ENCODE results near the gene OR2AP1. TPM values are rescaled to one million over a fixed set of nuclear protein-coding genes. Genes with fewer than 3 reads are reported as not detected.

OR2AP1 gene
- total RNA-seq, 1 donor from 2014 or later = not detected

GRCh38 chr12:55614764-55615163, 42.5 kb downstream of the OR2AP1 start:
- H3K9me3 Mint-ChIP-seq = peaks cover 30% of the 10 kb centered on the region
- no peak overlapping the region for H3K4me3 Mint-ChIP-seq
- DNase-seq (ENCODE audit: low read depth, low spot score) = no peak
- H3K4me1 Mint-ChIP-seq = peaks cover 4% of the 10 kb centered on the region
- H3K27ac Mint-ChIP-seq (ENCODE audit: unreplicated experiment) = no peak overlapping the region
- TF ChIP-seq, protein P1, sequence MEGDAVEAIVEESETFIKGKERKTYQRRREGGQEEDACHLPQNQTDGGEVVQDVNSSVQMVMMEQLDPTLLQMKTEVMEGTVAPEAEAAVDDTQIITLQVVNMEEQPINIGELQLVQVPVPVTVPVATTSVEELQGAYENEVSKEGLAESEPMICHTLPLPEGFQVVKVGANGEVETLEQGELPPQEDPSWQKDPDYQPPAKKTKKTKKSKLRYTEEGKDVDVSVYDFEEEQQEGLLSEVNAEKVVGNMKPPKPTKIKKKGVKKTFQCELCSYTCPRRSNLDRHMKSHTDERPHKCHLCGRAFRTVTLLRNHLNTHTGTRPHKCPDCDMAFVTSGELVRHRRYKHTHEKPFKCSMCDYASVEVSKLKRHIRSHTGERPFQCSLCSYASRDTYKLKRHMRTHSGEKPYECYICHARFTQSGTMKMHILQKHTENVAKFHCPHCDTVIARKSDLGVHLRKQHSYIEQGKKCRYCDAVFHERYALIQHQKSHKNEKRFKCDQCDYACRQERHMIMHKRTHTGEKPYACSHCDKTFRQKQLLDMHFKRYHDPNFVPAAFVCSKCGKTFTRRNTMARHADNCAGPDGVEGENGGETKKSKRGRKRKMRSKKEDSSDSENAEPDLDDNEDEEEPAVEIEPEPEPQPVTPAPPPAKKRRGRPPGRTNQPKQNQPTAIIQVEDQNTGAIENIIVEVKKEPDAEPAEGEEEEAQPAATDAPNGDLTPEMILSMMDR (conservative IDR thresholded peaks at IDR 0.05) = no peak
- H3K27me3 Mint-ChIP-seq (ENCODE audit: low read depth) = peaks cover under 1% of the 10 kb centered on the region
- peaks cover 11% of the 10 kb centered on the region for H3K36me3 Mint-ChIP-seq (ENCODE audit: low read depth)

DNA sequence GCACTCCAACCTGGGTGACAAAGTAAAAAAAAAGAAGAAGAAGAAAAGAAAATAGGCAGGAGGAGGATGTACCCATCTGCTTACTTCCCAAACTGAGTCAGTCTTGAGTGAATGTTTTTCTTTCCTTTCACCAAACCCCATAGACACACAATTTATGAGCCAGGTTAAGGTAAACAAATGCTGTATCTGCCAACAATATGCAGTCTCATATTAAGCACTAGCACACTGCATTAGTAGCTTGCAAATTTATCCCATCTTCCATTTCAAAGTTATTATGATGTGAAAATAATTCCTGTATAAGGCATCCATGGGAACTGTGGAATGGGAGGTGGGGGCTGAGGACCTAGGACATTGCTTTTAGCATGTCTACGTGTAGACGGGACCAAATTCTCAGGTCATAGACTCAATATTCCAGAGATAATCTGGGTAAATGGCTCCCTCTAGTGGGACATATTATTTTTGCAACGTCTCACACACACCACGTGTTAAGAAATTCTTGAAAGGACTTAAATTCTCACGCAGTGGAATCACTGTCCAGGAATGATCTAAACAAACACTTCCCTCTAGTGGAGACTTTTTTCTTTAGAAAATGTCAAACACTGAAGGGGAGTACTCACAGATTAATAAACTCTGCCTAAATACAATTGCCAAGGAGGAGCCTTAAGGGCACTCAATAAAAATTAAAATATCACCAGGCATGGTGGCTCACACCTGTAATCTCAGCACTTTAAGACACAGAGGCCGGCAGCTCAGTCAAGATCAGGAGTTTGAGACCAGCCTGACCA, 47.3 kb downstream of the OR2AP1 start:
- DNase-seq (ENCODE audit: low read depth, low spot score) = peak; percentile 71
- Mint-ChIP-seq H3K36me3 (ENCODE audit: low read depth) (peaks cover 11% of the 10 kb centered on the region), H3K9me3 (peaks cover 27% of the 10 kb centered on the region), H3K4me1 (peaks cover 6% of the 10 kb centered on the region), H3K27ac (ENCODE audit: unreplicated experiment) (no peak overlapping the region), H3K27me3 (ENCODE audit: low read depth) (peaks cover 2% of the 10 kb centered on the region), H3K4me3 (no peak overlapping the region)
- TF ChIP-seq, protein P1 (conservative IDR thresholded peaks at IDR 0.05) = peak; percentile 97

DNA sequence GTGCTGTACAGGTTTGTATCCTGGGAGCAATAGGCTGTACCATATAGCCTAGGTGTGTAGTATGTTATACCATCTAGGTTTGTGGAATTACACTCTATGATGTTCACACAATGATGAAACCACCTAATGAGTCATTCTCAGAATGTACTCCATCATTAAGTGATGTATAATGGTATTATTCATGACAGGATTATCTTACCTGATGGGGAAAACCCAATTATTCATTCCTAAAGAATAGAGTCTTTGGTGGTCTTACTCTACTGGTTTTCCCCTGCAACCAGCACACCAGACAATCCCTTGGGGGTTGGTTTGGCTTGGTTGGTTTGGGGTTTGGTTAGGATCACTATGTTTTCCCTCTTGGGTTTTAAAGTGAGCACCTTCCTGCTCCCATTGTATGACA, 51.8 kb downstream of the OR2AP1 start:
- H3K4me3 Mint-ChIP-seq = no peak overlapping the region
- no peaks in the 10 kb centered on the region for H3K36me3 Mint-ChIP-seq (ENCODE audit: low read depth)
- no peak overlapping the region for H3K27ac Mint-ChIP-seq (ENCODE audit: unreplicated experiment)
- H3K4me1 Mint-ChIP-seq = peaks cover 6% of the 10 kb centered on the region
- H3K27me3 Mint-ChIP-seq (ENCODE audit: low read depth) = peaks cover 6% of the 10 kb centered on the region
- H3K9me3 Mint-ChIP-seq = no peaks in the 10 kb centered on the region
- no peak for DNase-seq (ENCODE audit: low read depth, low spot score)
- TF ChIP-seq, protein P1 (conservative IDR thresholded peaks at IDR 0.05) = no peak

Other genes with a start within 250 kb of the OR2AP1 start
- not detected in 2 replicates for gene OR6C3, start 241.7 kb upstream of the OR2AP1 start, total RNA-seq
- gene OR6C75, start 209.5 kb upstream of the OR2AP1 start, total RNA-seq = not detected in 2 replicates
- gene OR6C65, start 171.9 kb upstream of the OR2AP1 start, total RNA-seq = not detected in 2 replicates
- gene OR6C76, start 146.2 kb upstream of the OR2AP1 start, total RNA-seq = not detected in 2 replicates
- gene OR6C2, start 128.4 kb upstream of the OR2AP1 start, total RNA-seq = not detected in 2 replicates
- gene OR6C70, start 102.3 kb upstream of the OR2AP1 start, total RNA-seq = not detected in 2 replicates
- not detected in 2 replicates for gene OR6C68, start 80.1 kb upstream of the OR2AP1 start, total RNA-seq
- not detected in 2 replicates for gene OR6C4, start 22.9 kb upstream of the OR2AP1 start, total RNA-seq
- gene OR10P1, start 64.4 kb downstream of the OR2AP1 start, total RNA-seq = not detected in 2 replicates
- 57.9 and 63.7 TPM in 2 replicates for gene ITGA7, start 135.4 kb downstream of the OR2AP1 start, total RNA-seq
- 105 and 111 TPM in 2 replicates for gene BLOC1S1, start 143.6 kb downstream of the OR2AP1 start, total RNA-seq
- gene RDH5, start 147.9 kb downstream of the OR2AP1 start, total RNA-seq = 10.4 and 14.2 TPM in 2 replicates
- 535 and 560 TPM in 2 replicates for gene CD63, start 156.5 kb downstream of the OR2AP1 start, total RNA-seq
- 66.6 and 67.0 TPM in 2 replicates for gene GDF11, start 170.7 kb downstream of the OR2AP1 start, total RNA-seq
- 121 and 123 TPM in 2 replicates for gene SARNP, start 245.3 kb downstream of the OR2AP1 start, total RNA-seq
- gene ORMDL2, start 245.6 kb downstream of the OR2AP1 start, total RNA-seq = 32.6 and 33.3 TPM in 2 replicates